OCI-LY3 (cell line): ENCODE data around the gene SNX2.

Experiments used
- CTCF ChIP-seq: fragments of 200-600, 300-600 bp; sonication (generic); IDR thresholded peaks from 2 replicates; pipeline ENCODE4 v1.5.1; 2014; ENCODE audit warnings: antibody characterized with exemption, low read length, low read depth
- EZH2phosphoT487 ChIP-seq: fragments of 200-600 bp; shearing (Covaris generic); IDR thresholded peaks from 2 replicates; pipeline ENCODE4 v1.6.1; 2018; ENCODE audit warnings: antibody characterized with exemption, mixed run types, low read depth

DNA sequence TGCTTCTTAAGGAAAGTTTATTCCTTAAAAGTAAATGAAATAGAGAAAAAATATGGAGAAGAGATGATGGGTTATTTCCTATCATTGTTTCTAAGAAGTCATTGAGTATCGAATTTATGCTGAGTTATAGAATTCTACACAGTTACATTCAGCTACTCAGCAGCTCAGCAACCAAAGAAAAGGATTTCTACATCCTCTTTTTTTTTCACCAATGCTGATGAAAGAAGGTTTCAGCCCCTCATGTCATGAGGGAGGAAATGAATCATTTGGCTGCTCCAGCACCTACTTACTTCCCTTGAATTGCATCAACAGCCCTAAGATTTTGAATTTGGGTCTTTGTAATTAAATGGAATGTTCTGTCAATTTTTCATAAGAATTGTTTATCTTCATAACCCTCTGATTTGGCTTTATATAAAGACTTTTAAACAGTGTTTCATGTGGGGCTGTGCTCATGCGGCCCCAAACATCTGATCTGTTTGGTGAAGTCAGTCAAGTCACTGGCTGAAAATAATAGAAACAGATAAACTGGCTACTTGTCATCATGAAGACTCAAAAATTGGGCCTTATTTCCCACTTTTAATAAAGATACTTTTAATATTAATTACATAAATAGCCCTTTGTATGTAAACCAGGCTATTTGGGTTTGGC, 18.5 kb upstream of the SNX2 start:
- no peak for TF ChIP-seq CTCF
- no peak for TF ChIP-seq EZH2phosphoT487
